Measurements from ENCODE around the gene CEACAM19.
A peak's percentile ranks its signal among the peaks of the same experiment; 100 is the strongest.

CEACAM19 gene

GRCh38 chr19:44640518-44640917 lies 30.8 kb upstream of the CEACAM19 start:
- Histone ChIP-seq H3K4me3 (no peak overlapping the region), H3K27ac (no peak overlapping the region)
- no peak for TF ChIP-seq CTCF (IDR thresholded peaks at IDR 0.05)
- no peak for DNase-seq (ENCODE audit: low spot score)

GRCh38 chr19:44641501-44642265 lies 29.6 kb upstream of the CEACAM19 start:
- no peak for DNase-seq (ENCODE audit: low spot score)
- H3K27ac ChIP-seq: no peak overlapping the region
- H3K4me3 ChIP-seq: no peak overlapping the region
- no peak for TF ChIP-seq CTCF (IDR thresholded peaks at IDR 0.05)

- Histone ChIP-seq H3K27ac (no peak overlapping the region), H3K4me3 (no peak overlapping the region)
- no peak for DNase-seq (ENCODE audit: low spot score)
- TF ChIP-seq CTCF (IDR thresholded peaks at IDR 0.05): no peak
Measured at GRCh38 chr19:44642377-44642776, 28.9 kb upstream of the CEACAM19 start.

- peak within 1 kb of the TSS; percentile 87 to 92 for H3K27ac ChIP-seq
- DNase-seq (ENCODE audit: low spot score): peak; percentile 83
- H3K4me3 ChIP-seq: peak within 1 kb of the TSS; percentile 93
- TF ChIP-seq CTCF (IDR thresholded peaks at IDR 0.05): no peak
Measured at GRCh38 chr19:44643605-44644401, 27.5 kb upstream of the CEACAM19 start, which contains the start of gene PVR. Gene PVR, plus strand, starts transcription at chr19:44643910. Its CDS starts 187 bp downstream, at chr19:44644097.

- no peak for TF ChIP-seq CTCF (IDR thresholded peaks at IDR 0.05)
- H3K4me3 ChIP-seq: peak overlapping the region; percentile 93
- peak overlapping the region; percentile 87 to 92 for H3K27ac ChIP-seq
- DNase-seq (ENCODE audit: low spot score): no peak
Measured at GRCh38 chr19:44644402-44645016, 26.8 kb upstream of the CEACAM19 start.

GRCh38 chr19:44645407-44646048 lies 25.8 kb upstream of the CEACAM19 start:
- Histone ChIP-seq H3K27ac (no peak overlapping the region), H3K4me3 (no peak overlapping the region)
- no peak for DNase-seq (ENCODE audit: low spot score)
- no peak for TF ChIP-seq CTCF (IDR thresholded peaks at IDR 0.05)
